ENCODE measurements around the gene PPAN.

DNA sequence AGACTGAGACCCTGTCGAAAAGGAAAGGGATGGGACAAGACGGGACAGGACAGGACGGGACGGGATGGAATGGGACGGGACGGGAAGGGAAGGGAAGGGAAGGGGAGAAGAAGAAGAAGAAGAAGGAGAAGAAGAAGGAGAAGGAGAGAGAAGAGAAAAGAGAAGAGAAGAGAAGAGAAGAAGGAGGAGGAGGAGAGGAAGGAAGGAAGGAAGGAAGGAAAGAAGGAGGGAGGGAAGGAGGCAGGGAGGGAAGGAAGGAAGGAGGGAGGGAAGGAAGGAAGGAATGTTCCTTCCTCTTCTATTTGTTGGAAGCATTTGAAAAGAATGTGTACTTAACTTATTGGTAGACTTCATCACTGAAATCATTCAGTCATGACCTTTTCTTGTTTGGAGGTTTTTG is 29.6 kb upstream of the PPAN start:
- no peak for TF ChIP-seq CTCF (IDR thresholded peaks at IDR 0.05)
- TF ChIP-seq POLR2A (IDR thresholded peaks at IDR 0.05): no peak
